Measurements from ENCODE around the gene ABCA10. TPM values are rescaled to one million over a fixed set of nuclear protein-coding genes. Genes with fewer than 3 reads are reported as not detected.
"Not testable (repeated sequence)": the region's sequence is repeated elsewhere in the genome, so short reads cannot be mapped to it uniquely, and the experiment has no call there.

The ABCA10 gene, protein sequence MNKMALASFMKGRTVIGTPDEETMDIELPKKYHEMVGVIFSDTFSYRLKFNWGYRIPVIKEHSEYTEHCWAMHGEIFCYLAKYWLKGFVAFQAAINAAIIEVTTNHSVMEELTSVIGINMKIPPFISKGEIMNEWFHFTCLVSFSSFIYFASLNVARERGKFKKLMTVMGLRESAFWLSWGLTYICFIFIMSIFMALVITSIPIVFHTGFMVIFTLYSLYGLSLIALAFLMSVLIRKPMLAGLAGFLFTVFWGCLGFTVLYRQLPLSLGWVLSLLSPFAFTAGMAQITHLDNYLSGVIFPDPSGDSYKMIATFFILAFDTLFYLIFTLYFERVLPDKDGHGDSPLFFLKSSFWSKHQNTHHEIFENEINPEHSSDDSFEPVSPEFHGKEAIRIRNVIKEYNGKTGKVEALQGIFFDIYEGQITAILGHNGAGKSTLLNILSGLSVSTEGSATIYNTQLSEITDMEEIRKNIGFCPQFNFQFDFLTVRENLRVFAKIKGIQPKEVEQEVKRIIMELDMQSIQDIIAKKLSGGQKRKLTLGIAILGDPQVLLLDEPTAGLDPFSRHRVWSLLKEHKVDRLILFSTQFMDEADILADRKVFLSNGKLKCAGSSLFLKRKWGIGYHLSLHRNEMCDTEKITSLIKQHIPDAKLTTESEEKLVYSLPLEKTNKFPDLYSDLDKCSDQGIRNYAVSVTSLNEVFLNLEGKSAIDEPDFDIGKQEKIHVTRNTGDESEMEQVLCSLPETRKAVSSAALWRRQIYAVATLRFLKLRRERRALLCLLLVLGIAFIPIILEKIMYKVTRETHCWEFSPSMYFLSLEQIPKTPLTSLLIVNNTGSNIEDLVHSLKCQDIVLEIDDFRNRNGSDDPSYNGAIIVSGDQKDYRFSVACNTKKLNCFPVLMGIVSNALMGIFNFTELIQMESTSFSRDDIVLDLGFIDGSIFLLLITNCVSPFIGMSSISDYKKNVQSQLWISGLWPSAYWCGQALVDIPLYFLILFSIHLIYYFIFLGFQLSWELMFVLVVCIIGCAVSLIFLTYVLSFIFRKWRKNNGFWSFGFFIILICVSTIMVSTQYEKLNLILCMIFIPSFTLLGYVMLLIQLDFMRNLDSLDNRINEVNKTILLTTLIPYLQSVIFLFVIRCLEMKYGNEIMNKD (N-terminal part only)
- polyA plus RNA-seq (2013, experiment 1 of 2), result not detected
- not detected for polyA plus RNA-seq (2013, experiment 2 of 2)

DNA sequence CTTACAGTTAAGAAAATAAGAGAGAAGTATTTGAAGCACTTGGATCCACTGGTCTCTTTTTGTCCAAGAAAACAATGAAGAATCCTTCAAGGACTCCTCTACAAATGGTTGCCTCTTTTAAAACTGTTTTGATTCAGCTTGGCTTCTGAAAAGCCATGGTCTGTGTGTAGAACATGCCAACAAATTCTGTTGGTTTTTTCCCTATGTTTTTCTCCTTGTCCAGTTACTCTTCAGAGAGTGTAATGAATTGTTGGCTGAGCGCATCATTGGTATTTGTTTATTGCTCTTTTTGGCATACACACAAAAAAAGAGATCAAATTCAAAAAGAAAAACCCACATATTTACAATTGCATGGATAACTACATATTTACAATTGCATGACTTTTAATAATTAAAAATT is at the start of gene ABCA10:
ABCA10 (minus strand) TSS at position 249 of the 400 bp plus-strand sequence. CDS start 3,466 bp downstream, outside the sequence.
- H3K4me3 ChIP-seq (ENCODE audit: low read length), result no peak within 1 kb of the TSS
- WGBS, result 100% methylated on average over 1 of the region's 1 CpG

DNA sequence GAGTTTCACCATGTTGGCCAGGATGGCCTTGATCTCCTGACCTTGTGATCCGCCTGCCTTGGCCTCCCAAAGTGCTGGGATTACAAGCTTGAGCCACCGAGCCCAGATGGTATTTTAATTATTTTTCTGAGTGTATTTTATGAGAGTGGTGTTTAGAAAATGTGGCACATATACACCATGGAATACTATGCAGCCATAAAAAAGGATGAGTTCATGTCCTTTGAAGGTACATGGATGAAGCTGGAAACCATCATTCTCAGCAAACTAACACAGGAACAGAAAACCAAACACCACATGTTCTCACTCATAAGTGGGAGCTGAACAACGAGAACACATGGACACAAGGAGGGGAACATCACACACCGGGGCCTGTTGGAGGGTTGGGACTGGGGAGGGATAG is 47.7 kb upstream of the ABCA10 start:
- not testable (repeated sequence) for H3K27ac ChIP-seq (ENCODE audit: low read depth, low read length); H3K9ac ChIP-seq (ENCODE audit: low read depth, low read length); H3K9me3 ChIP-seq (ENCODE audit: insufficient read depth, low read depth, low read length); H3K36me3 ChIP-seq (ENCODE audit: insufficient read depth, low read length); H3K27me3 ChIP-seq (ENCODE audit: insufficient read depth, low read length); H3K4me1 ChIP-seq (ENCODE audit: insufficient read depth, low read length); H3K4me3 ChIP-seq (ENCODE audit: low read length)
- WGBS, result 98% methylated on average over 4 of the region's 4 CpGs

More for the DNA sequence above, at the start of gene ABCA10:
- H3K9ac ChIP-seq (ENCODE audit: low read depth, low read length), result no peak within 1 kb of the TSS
- H3K9me3 ChIP-seq (ENCODE audit: insufficient read depth, low read depth, low read length), result no peaks in the 10 kb centered on the region
- no peak within 1 kb of the TSS for H3K27ac ChIP-seq (ENCODE audit: low read depth, low read length)
- H3K36me3 ChIP-seq (ENCODE audit: insufficient read depth, low read length), result no peaks in the 10 kb centered on the region
- H3K4me1 ChIP-seq (ENCODE audit: insufficient read depth, low read length), result no peaks in the 10 kb centered on the region
- no peaks in the 10 kb centered on the region for H3K27me3 ChIP-seq (ENCODE audit: insufficient read depth, low read length)

DNA sequence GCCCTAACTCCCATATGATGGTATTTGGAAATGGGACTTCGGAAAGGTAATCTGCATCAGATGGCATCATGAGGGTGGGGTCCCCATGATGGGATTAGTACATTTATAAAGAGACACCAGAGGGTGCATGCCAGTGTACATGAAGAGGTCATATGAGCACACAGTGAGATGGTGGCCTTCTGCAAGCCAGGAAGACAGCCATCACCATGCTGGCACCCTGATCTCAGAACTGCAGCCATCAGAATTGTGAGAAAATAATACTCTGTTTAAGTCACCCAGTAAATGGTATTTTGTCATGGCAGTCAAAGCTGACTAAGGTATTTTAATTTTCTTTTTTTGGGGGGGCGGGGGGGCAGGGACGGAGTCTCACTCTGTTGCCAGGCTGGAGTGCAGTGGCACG is 47.1 kb upstream of the ABCA10 start:
- 0 out of 2 replicates have a peak, but pooled peaks cover 3% of the 10 kb centered on the region for H3K9me3 ChIP-seq (ENCODE audit: insufficient read depth, low read depth, low read length)
- no peak overlapping the region for H3K27ac ChIP-seq (ENCODE audit: low read depth, low read length)
- H3K36me3 ChIP-seq (ENCODE audit: insufficient read depth, low read length), result no peaks in the 10 kb centered on the region
- no peaks in the 10 kb centered on the region for H3K4me1 ChIP-seq (ENCODE audit: insufficient read depth, low read length)
- no peak overlapping the region for H3K4me3 ChIP-seq (ENCODE audit: low read length)
- 95% methylated on average over 4 of the region's 4 CpGs for WGBS
- H3K9ac ChIP-seq (ENCODE audit: low read depth, low read length), result no peak overlapping the region
- H3K27me3 ChIP-seq (ENCODE audit: insufficient read depth, low read length), result no peaks in the 10 kb centered on the region

DNA sequence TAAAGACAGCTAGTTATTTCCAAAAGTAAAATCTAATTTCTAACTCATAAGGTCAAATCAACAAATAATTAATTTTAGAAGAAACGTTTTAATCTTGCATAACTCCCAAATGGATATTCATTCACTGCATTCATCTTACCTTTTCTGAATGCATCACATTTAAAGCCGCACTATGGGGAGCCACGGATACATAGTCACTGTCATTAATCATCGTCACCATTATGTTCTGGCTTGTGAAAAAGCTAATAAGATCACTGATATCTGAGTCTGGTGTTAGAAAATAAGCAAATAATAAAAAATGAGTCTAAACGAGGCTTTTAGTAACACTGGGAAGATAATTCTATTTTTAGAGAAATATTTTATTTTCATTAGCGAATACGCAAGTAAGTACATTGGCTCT is 42.4 kb upstream of the ABCA10 start:
- 88% methylated on average over 7 of the region's 7 CpGs for WGBS
- Histone ChIP-seq H3K27me3 (ENCODE audit: insufficient read depth, low read length) (no peaks in the 10 kb centered on the region), H3K9me3 (ENCODE audit: insufficient read depth, low read depth, low read length) (no peaks in the 10 kb centered on the region), H3K9ac (ENCODE audit: low read depth, low read length) (no peak overlapping the region), H3K27ac (ENCODE audit: low read depth, low read length) (no peak overlapping the region), H3K36me3 (ENCODE audit: insufficient read depth, low read length) (no peaks in the 10 kb centered on the region), H3K4me3 (ENCODE audit: low read length) (no peak overlapping the region), H3K4me1 (ENCODE audit: insufficient read depth, low read length) (no peaks in the 10 kb centered on the region)

DNA sequence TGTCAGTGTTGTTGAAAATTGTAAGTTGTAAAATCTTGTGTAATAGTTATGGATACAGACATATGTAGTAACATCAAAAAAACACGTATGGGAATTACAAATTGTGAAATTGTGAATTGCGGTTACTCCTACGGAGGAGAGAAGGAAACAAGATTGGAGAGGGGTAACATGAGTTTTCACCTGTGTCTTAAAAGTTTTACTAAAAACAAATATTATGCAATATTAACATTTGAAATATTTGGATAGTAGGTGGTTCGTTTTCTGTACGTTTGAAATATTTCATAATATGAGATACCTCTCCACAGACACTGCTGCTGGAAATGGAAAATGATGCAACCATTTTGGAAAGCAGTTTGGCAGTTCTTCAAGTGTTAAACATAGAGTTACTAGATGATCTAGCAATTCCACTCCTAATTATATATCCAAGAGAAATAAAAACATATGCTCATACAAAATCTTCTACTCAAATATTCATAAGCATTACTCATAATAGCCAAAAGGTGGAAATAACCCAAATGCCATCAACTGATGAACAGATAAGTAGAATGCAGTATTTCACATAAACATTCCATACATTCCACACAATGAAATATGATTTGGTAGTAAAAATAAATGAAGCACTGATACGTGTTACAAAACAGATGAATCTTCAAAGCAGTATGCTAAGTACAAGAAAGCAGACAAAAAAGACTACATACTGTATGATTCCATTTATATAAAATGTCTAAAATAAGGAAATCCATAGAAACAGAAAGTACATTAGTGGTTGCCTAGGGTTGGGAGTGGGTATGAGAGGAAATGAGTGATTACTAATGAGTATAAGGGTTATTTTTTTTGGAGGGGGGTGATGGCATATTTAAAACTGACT is 40.7 kb upstream of the ABCA10 start:
- H3K9ac ChIP-seq (ENCODE audit: low read depth, low read length), result no peak overlapping the region
- H3K36me3 ChIP-seq (ENCODE audit: insufficient read depth, low read length), result no peaks in the 10 kb centered on the region
- no peak overlapping the region for H3K4me3 ChIP-seq (ENCODE audit: low read length)
- WGBS, result 91% methylated on average over 3 of the region's 6 CpGs
- H3K9me3 ChIP-seq (ENCODE audit: insufficient read depth, low read depth, low read length), result no peaks in the 10 kb centered on the region
- no peaks in the 10 kb centered on the region for H3K27me3 ChIP-seq (ENCODE audit: insufficient read depth, low read length)
- no peak overlapping the region for H3K27ac ChIP-seq (ENCODE audit: low read depth, low read length)
- no peaks in the 10 kb centered on the region for H3K4me1 ChIP-seq (ENCODE audit: insufficient read depth, low read length)

DNA sequence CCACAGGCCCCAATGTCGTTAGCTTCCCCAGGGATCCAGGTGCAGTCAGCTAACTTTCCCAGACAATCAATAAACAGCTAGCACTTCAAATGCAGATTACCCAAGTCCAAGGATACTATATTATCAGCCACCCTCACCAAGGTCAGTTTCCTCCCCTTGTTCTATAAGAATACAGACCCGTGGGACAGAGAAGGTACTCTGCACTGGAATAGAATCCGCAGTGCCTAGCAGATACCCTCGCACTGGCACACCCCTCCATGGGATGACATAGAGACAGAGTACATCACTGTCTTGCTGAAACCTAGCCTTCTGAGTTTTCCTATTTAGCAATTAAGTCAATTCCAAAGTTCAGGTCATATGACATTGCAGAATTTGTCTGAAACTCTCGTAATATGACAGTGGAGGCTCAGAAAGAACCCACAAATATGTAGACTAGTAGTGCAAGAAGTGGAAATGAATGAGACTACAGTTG is 40.0 kb upstream of the ABCA10 start:
- H3K4me3 ChIP-seq (ENCODE audit: low read length), result no peak overlapping the region
- H3K4me1 ChIP-seq (ENCODE audit: insufficient read depth, low read length), result no peaks in the 10 kb centered on the region
- no peak overlapping the region for H3K27ac ChIP-seq (ENCODE audit: low read depth, low read length)
- no peak overlapping the region for H3K9ac ChIP-seq (ENCODE audit: low read depth, low read length)
- no peaks in the 10 kb centered on the region for H3K36me3 ChIP-seq (ENCODE audit: insufficient read depth, low read length)
- 90% methylated on average over 5 of the region's 5 CpGs for WGBS
- H3K9me3 ChIP-seq (ENCODE audit: insufficient read depth, low read depth, low read length), result no peaks in the 10 kb centered on the region
- H3K27me3 ChIP-seq (ENCODE audit: insufficient read depth, low read length), result no peaks in the 10 kb centered on the region

DNA sequence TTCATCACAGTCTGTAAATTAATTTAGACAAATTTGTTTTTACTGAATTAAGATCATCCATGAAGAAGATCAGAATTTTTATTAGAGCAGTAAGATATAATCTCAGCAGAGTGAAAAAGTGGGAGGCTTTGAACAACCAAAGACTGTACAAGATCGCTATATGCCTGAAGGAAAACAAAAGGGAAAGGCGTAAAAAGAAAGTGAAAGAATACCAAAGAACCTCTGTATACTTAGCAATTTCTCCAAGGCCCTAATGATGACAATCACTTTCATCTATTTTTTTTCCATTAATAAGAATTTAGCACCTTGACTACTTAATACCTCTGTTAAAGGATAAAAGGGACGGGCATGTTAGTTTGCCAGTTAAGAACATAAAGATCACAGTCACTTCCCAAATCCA is 38.6 kb upstream of the ABCA10 start:
- H3K27ac ChIP-seq (ENCODE audit: low read depth, low read length), result no peak overlapping the region
- no peaks in the 10 kb centered on the region for H3K4me1 ChIP-seq (ENCODE audit: insufficient read depth, low read length)
- H3K4me3 ChIP-seq (ENCODE audit: low read length), result no peak overlapping the region
- H3K9me3 ChIP-seq (ENCODE audit: insufficient read depth, low read depth, low read length), result no peaks in the 10 kb centered on the region
- no peaks in the 10 kb centered on the region for H3K27me3 ChIP-seq (ENCODE audit: insufficient read depth, low read length)
- WGBS, result 95% methylated on average over 3 of the region's 3 CpGs
- H3K36me3 ChIP-seq (ENCODE audit: insufficient read depth, low read length), result no peaks in the 10 kb centered on the region
- no peak overlapping the region for H3K9ac ChIP-seq (ENCODE audit: low read depth, low read length)

DNA sequence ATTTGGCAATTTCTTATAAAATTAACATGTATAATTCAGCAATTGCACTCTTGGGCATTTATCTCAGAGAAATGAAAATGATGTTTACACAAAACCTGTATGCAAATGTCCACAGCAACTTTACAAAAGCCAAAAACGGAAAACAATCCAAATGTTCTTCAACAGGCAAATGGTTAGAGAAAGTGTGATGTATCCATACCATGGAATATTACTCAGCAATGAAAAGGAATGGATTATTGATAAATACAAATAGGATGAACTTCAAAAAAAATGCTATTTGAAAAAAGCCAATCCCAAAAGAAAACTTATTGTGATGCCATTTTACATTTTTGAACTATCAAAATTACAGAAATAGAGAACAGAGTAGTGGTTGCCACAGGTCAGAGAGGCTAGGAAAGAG is 37.2 kb upstream of the ABCA10 start:
- no peaks in the 10 kb centered on the region for H3K27me3 ChIP-seq (ENCODE audit: insufficient read depth, low read length)
- no peaks in the 10 kb centered on the region for H3K4me1 ChIP-seq (ENCODE audit: insufficient read depth, low read length)
- no peak overlapping the region for H3K4me3 ChIP-seq (ENCODE audit: low read length)
- no CpG with 5 or more reads among the region's 1 CpG for WGBS
- no peaks in the 10 kb centered on the region for H3K9me3 ChIP-seq (ENCODE audit: insufficient read depth, low read depth, low read length)
- H3K9ac ChIP-seq (ENCODE audit: low read depth, low read length), result no peak overlapping the region
- no peak overlapping the region for H3K27ac ChIP-seq (ENCODE audit: low read depth, low read length)
- no peaks in the 10 kb centered on the region for H3K36me3 ChIP-seq (ENCODE audit: insufficient read depth, low read length)

DNA sequence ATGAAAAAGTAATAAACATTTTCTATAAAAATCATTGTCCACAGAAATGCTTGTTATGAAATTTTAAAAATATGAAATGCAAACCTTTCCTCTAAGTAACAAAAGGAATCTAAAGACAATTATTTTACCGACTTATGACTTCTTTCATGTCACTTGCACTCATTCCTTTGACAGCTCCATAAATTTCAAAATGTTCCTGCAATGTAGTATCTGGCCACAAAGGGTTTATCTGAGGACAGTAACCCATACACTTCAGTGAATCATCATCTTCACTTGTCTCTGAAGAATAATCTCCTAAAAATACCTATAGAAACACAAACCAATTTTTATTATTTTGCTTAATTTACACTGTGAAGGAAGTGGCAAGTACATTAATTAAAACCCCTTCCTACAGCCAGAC is 25.6 kb upstream of the ABCA10 start:
- 93% methylated on average over 1 of the region's 1 CpG for WGBS
- Histone ChIP-seq H3K27me3 (ENCODE audit: insufficient read depth, low read length) (no peaks in the 10 kb centered on the region), H3K4me1 (ENCODE audit: insufficient read depth, low read length) (no peaks in the 10 kb centered on the region), H3K4me3 (ENCODE audit: low read length) (no peak overlapping the region), H3K9ac (ENCODE audit: low read depth, low read length) (no peak overlapping the region), H3K36me3 (ENCODE audit: insufficient read depth, low read length) (no peaks in the 10 kb centered on the region), H3K27ac (ENCODE audit: low read depth, low read length) (no peak overlapping the region), H3K9me3 (ENCODE audit: insufficient read depth, low read depth, low read length) (no peaks in the 10 kb centered on the region)

DNA sequence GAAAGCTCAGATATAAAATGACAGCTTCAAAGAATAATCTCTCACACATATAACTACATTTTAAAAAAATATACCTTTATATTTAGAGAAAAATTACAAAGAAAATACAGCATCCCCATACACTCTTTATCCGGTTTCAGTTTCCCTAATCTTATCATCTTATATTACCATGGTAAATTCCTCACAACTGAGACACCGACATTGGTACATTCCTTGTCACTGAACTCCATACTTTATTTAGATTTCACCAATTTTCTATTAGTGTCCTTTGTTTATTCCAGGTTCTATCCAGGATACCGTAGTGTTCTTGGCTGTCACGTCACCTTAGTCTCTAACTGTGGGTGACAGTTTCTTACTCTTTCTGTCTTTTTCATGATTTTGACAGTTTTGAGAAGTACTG is 22.0 kb upstream of the ABCA10 start:
- 91% methylated on average over 4 of the region's 4 CpGs for whole genome bisulfite sequencing
- Histone ChIP-seq H3K36me3 (ENCODE audit: insufficient read depth, low read length) (no peaks in the 10 kb centered on the region), H3K27ac (ENCODE audit: low read depth, low read length) (no peak overlapping the region), H3K9me3 (ENCODE audit: insufficient read depth, low read depth, low read length) (no peaks in the 10 kb centered on the region), H3K27me3 (ENCODE audit: insufficient read depth, low read length) (no peaks in the 10 kb centered on the region), H3K9ac (ENCODE audit: low read depth, low read length) (no peak overlapping the region), H3K4me3 (ENCODE audit: low read length) (no peak overlapping the region), H3K4me1 (ENCODE audit: insufficient read depth, low read length) (no peaks in the 10 kb centered on the region)

All from HUES64 (cell line).